GM04504 (cell line): Measurements from ENCODE around the gene RBM20.

ENCODE experiments used
- DNase-seq: peaks from one replicate; pipeline ENCODE4 v3.0.0-alpha.2; 2012; ENCODE audit warnings: low read depth

Gene RBM20

DNA sequence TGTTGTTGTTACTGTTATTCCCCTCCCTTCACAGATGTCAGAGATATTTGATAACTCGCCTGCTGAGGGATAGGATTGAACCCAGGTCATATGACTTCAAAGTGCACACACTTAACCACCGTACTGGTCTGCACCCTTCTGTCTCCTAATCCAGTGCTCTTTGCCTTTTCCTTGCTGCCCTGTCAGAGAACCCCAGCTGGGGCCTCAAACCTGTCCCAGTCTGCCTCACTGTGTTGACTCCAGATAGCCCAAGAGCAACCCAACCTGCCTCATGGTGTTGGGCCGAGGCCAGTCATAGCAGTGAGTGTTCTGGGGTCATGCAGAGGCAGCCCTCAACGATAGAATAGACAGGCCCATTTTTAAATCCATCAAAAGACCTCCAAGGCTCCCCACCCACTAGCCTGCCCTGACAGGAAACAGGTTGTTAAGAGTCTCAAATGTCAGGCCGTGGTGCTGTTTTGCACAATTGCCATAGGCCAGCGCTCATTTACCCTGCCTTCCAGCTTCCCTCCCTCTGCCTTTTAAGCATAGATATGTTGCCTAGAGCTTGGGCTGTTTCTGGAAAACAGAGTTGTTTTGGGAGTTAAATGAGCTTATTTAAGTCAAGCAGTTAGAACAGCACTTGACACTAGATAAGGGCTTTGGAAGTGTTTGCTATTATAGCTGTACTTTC is 190.6 kb downstream of the RBM20 start:
- DNase-seq, result no peak

DNA sequence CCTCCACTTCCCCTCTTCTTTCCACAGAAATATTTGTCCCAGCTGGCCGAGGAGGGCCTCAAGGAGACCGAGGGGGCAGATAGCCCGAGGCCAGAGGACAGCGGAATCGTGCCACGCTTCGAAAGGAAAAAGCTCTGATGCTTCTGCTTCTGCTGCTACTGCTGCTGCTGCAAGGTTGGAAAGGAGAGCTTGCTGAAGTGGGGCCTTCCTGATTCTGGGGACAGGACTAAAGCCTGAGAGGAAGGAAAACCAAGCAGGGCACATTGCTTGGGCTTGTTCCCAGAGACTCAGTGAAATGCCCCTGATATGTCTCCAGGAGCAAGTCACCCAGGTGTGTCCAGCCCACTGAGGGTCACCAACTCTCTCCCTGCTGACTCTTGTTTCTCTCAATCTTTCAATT is 191.7 kb downstream of the RBM20 start:
- DNase-seq, result no peak

DNA sequence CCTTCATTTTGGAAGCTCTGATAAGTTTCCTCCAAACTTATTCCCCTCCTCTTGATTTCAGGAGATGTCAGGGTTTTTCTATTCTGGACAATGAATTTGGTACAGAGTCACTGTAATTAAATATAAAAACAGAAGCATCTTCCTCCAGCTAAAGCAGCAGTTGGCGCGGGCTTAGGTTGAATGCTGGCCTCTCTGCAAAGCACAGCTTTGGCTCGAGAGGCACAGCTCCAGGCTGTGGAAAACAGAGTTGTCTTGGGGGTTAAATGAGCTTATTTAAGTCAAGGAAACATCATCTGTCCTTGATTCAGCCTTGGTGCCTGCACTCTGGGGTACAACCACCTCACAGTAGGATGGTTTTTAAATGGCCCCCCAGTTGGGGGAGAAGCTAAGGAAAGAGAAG is 192.6 kb downstream of the RBM20 start:
- no peak for DNase-seq

DNA sequence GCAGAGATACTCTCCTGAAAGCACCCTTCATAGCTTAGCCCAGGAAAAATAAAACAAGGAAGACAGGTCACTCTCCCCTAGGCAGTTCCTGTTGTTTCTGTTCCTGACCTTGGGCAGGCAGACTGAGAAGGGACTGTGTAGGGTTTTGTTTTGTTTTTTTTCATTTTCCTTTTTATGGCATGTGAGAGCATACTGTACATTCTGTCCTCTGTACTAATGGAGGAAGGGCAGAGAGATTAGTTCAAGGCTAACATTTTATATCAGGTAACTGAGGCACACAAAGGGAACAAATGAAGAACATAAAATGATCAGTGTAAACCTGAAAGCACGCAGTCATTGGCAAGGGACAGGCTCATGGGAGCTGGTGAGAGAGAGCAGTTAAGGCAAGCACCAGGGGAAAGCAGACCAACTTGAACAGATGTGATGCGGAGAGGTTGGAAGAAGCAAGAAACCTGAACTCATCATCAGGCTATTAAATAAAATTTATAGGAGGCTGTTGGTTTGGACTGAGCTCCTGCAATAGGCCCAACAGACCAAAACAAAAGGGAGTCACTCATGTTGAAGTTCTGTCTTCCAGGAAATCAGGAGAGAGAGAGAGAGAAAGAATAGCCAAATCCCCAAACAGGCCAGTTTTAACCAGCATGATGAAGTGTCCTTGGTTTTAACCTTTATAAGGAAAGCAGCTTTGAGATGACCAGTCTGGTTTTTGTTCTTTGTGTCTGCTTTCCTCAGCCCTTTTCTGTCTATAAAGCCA is 193.5 kb downstream of the RBM20 start:
- DNase-seq, result no peak

DNA sequence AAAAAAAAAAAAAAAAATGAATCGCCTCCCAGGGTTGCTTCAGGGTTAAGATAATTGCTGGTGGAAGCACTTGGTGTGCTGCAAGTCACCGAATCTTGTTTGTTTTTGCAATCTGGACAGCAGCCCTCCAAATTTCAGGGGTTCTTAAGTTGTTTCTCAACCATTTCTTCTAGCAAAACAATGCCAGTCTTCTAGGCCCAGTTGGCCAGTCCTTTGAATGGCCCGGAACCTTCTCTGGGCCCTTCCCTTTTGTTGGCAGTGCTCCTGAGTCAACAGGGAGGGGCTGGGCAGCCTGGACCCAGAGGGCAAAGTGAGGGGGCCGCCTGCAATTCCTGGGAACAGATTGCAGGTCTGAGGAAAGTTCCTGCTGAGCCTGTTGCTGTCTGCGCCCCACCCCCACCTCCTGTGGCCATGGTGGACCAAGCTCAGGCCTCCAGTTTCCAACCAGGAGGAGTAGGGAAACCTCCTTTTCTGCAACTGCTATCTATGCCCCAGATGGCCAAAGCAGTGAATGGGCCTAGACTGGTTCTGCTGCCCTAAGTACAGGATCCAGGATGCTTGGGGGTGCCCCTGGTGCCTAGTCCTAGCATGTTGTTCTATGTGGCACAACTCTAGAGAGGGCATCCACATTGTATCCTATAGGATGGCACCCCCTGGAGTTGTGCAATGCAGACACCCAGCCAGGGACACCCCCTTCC is 196.2 kb downstream of the RBM20 start:
- DNase-seq, result no peak

DNA sequence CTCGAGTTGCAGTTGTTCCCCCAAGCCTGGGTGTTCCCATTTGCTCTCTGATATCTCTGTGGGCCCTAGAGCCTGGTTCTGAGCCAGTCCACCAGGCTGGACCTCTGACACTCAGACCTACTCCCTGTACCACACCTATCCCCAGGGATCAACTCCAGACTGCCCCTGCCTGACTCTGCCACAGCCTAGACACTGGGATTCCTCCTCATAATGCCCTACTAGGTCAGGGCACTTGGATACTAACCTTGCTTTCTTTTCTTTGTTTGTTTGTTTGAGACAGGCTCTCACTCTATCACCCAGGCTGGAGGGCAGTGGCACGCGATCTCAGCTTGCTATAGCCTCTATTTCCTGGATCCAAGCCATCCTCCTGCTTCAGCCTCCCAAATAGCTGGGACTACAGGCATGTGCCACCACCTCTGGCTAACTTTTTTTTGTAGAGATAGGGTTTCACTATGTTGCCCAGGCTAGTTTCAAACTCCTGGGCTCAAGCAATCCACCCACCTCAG is 196.8 kb downstream of the RBM20 start:
- no peak for DNase-seq

DNA sequence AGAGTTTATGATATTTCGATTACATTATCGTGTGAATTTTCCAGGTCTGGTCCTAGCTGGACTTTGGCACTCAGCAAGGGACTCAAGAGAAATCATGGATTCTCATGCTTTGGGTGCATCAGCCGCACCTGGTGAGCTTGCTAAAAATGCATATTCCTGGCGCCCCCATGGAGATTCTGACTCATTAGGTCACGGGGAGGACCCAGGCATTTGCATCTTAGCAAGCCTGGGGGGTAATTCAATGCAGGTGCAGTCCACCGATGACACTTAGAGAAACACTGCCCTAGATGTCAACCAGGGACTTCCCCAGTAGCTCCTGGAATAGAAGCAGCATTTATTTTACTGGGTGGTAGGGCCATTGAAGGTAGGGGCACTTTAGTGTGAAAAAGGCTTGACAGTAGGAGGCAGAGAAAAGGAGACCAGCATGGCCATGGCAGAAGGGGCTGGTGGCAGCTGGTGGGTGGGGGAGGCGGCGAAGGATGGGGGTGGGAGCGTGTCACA is 197.7 kb downstream of the RBM20 start:
- no peak for DNase-seq

DNA sequence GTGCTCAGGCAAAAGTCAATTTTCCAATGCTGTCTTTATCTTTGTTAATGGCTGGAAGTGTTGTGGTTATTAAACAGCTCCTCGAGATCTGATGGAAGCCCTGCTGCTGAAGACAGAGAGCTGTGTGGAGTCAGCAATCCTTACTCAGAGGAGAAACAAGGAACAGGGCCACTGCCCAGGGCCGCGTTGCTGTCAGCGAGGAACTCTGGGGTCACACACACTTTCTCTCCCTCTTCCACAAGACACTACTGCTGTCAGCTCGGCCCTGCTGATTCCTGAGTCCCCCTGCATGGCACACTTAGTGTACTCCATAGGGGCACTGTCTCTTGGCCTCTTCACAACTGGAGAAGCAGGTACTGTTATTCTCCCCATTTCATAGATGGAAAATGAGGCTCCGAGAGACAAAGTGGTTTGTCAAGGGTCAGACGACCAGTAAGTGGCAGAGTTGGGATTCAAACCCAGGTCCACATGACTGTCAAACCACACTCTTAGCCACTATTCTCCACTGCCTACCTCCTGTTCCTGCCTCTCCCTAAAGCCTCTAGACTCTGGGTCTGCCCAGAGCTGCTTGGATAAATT is 198.3 kb downstream of the RBM20 start:
- no peak for DNase-seq

DNA sequence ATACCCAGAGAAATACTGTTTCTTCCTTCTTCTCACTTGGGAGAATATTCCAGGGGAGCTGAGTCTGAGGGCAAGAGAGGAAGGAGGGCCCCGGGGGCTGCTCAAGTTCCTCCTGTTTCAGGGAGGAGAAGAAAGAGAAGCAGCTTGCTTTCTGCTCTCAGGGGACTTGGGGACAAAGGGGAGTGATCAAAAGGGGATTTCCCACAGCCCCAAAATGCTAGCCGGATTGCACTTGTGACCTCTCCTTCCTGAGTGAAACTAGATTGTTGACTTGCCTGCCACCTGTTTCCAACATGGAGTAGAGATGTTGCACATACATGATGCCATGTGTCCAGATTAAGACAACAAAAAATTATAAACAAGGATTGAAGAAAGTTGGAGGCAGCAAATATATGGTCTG is 198.9 kb downstream of the RBM20 start:
- DNase-seq, result no peak

DNA sequence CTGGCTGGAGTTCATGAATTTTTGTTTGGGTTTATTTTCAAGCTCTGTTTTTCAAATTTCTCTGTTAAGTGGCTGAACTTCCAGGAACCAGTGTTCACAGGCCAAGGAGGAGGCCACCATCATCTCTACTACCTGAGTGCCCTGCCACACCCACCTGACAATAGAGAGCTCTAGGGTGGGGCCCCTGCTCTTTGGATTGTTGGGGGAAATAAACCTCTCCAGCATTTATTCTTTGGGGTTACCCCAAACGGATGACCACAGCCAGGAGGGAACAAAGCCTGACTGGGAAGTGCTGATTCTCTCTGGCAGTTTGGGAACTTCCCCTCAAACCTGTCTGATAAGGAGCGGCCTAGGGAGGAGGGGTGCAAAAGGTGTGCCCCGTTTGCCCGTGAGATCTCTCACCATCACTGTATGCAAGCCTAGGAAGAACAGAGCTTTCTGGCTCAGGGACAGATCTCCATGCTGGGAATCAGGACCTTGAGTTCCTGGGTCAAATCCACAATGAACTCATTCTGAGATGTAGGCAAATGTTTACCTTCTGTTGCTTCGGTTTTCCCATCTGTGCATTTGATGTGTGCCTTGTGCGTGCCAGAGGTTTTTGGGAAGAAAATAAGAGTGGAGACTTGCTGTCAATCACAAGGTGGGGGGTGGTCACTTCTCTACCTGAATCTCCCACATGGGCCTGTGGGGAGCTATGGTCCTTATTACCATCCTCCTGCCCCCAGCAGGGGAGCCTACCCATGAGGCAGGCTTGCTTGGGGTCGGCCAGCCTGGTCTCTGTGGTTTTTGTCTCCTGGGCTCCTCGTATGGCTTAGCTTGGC is 199.9 kb downstream of the RBM20 start:
- DNase-seq, result no peak

DNA sequence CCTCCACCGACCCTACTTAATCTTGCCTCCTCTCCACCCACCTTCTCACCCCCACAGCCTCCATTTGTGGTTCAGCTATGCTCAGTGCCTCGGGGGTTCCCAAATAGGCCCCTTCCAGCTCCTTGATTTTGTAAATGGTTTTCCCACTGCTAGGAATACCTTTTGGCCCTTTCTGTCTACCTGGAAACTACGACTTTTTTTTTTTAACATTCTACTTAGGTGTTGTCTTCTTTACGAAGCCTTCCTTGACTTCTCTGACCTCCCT is 200.4 kb downstream of the RBM20 start:
- DNase-seq, result no peak

DNA sequence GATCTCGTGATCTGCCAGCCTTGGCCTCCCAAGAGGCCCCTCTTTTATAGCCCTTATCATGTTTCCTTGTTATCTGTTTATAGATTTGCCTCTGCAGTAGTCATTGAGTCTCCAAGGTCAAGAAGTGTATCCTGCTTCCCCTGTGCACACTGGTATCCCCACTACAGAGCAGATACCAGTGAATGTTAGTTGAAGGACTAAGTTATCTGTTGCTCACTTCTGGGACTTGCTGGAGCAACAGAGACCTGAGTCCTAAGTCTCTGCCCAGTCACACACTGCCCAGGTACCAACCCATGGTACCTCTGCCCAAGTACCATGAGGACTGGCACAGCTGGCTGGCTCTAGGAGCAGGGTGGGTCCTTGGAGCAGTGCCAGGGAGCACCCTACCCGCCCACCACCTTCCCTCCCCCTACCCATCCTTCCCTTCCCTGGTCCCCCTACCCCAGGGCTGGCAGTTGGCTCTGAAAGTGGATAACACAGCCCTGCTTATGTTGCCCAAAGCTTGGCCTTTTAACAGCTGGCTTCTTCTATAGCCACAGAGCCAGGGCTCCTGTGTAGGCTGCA is 201.1 kb downstream of the RBM20 start:
- no peak for DNase-seq

DNA sequence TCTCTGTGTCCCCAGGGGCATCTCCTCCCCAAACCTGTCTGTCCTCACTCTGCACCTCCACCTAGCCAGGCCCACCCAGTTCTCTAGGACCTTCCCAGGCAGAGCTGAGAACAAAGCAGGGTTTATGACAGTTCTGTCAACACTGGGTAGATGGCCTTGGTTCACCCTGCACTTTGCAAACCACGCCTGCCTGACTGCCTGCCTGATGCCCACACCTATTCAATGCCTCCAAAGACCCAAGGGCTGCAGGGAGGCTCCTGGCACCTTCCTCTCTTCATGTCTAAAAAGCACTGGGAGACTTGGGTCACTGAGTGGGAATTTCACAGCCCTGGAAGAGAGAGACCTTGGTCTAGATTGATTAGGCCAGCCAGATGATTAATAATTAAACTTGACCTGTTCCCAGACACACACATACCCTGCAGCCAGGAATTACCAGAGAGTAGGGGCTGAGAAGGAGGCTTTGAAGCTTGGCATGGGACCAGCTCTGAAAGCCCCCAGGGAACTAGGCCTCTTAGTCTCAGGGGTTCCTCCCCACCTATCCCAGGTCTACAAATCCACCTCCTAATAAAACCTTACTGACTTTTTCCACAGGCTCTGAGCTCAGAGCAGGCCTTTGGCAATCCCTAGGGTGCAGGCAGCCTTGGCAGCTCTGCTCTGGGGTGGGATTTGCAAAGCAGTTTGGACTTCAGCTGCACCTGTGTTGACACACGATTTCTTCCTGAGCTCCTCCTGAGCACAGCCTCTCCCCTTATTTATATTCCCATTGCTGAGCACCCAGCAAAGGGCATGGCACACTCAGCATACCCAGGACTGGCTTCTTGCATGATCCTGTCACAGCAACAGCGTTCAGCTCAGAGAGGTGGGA is 201.9 kb downstream of the RBM20 start:
- DNase-seq, result no peak

DNA sequence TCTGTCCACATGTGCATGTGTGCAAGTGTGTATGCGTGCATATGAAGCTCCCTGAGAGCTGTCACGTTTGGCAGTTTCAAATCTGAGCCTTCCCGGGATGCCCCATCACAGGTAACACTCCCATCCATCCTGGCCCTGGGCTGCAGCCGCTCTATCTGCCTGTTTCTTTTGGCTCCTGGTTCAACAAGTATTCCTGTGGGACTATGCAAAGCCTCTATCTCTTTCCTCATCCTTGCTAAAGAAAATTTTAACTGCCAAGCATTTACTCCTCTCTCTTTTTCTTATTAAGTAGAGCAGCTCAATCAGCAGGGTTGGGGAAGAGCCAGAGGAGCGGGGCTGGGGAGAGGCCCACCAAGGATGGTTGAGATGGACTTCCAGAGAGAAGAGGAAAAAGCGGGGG is 203.2 kb downstream of the RBM20 start:
- no peak for DNase-seq

DNA sequence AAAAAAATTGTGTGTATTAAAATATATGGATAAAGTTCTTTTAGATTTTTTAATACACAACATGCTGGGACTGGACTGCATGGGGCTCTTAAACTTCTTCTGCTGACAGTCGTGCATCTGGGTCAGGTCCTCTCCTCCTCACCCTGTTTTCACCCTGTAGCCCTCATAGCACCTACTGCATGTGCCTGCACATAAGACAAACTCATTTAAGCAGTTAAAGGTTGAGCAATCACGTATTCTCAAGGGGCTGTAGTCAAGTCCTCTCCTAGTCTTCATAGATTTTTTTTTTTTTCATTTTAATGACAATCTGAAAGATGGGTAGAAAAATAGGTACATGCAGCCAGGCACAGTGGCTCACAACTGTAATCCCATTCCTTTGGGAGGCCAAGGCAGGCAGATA is 204.0 kb downstream of the RBM20 start:
- no peak for DNase-seq

DNA sequence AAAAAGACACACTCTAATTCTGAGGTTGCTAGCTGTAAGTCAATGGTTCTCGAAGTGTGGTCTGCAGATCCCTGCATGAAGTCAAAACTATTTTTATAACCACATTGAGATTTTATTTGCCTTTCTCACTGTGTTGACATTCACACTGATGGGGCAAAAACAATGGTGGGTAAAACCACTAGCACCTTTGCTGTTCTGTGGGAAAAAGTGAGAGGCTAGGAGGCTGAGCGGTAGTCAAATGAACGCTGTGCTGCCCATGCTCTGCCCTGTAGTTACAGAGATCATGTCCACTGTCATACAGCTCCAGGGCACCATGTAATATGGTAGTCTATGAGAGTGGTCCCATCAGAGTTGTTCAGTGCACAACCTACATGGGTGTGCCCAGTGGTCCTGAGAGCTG is 206.0 kb downstream of the RBM20 start:
- no peak for DNase-seq

DNA sequence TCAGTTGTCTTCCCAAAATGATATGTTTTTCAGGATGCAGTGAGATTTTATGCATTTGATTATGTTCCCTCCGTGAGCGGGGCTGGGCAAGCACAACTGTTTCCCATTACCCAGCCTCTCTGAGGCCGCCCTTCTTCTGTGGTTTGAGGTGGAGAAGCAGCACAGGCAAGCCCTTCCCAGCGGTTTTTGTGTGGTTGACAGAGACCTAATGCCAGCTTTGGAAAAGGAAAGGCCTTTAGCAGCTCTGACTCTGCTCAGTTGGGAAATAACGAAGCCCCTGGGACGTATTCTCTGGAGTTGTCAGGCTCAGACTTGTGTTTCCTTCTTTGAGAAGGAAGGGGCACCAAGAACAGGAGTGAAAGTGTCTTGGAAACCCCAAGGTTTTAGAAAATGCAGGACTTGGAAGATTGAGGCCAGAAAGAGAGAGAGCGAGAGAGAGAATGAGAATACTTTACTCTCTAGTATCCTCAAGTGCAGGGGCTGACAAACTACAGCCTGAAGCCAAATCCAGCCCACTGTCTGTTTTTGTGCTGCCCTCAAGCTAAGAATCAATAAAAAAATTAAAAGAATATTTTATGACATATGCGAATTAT is 207.0 kb downstream of the RBM20 start:
- DNase-seq, result no peak

DNA sequence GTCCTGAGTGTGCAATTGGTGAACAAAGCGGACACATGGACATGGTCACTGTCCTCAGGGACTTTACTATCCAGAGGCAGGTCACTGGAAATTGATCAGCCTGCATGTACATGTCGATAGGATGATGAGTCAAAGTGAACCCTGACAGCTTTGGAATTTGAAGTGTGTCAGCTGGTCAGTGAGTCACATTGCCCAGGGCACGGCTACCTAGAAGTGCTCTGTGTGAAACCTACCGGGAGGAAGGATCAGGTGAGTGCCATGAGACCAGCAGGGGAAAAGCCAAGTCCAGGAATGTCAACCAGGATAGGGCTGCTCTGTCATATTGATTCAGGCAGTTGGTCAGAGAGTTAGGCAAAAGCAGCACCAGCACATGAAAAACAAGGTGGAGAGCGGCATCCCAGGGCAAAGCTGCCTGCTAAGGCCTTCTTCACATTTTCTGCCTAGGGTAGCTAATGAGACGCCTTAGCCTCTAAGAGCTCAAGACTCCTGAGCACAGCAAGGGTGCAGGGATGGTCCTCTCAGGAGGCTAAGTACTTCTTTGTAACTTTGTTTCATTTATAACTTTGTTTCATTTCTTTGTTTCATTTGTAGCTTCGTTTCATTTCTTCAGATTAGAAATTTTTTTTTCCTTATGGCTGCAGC is 208.2 kb downstream of the RBM20 start:
- DNase-seq, result no peak

DNA sequence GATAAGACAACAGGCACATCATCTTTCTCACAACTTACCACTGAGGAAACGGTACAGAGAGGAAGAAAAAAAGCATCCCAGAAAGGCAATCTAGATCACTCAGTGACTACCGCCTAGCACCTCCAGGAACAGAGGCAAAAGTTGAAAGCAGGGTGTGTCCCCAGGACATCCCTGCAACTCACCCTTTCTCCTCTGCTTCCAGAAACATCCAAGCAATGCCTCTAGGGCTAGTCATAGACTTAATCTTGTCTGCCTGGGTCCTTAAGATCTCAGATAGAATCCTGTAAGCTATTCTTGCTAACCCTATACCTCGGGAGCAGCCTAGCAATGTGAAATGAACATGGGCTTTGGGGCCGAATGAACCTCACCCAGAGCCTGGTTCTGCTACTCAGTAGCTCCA is 208.8 kb downstream of the RBM20 start:
- no peak for DNase-seq
